Activated CD8-positive, alpha-beta memory T cell treated with anti-CD3 and anti-CD28 coated beads for 48 hours (primary cell): ENCODE measurements around the gene CHURC1.
"Not testable (repeated sequence)": the region's sequence is repeated elsewhere in the genome, so short reads cannot be mapped to it uniquely, and the experiment has no call there.

Source experiments
- DNase-seq, 3 experiments: peaks; one replicate each; pipeline ENCODE4 v3.0.0-alpha.2; 2020; ENCODE audit warnings: low read depth in 2 of 3, low spot score in 2 of 3

CHURC1 gene

DNA sequence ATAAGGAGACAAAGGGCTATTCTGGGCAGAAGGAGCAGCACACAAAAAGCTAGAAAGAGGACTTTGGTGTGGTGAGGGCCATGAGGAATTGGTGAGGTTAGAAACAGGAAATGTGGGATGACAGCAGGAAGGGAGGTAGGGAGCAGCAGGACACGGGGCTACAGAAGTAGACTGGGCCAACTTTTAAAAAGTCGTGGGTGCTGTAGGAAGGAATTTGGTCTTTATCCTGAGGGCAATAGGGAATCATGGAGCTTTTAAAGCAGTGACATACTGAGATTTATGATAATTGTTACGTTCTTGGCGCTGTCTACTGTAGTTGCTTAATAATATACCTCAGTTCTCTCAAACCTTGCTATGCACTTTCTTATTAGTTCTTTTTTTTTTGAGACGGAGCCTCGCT, 8.2 kb upstream of the CHURC1 start:
- no peak for DNase-seq

DNA sequence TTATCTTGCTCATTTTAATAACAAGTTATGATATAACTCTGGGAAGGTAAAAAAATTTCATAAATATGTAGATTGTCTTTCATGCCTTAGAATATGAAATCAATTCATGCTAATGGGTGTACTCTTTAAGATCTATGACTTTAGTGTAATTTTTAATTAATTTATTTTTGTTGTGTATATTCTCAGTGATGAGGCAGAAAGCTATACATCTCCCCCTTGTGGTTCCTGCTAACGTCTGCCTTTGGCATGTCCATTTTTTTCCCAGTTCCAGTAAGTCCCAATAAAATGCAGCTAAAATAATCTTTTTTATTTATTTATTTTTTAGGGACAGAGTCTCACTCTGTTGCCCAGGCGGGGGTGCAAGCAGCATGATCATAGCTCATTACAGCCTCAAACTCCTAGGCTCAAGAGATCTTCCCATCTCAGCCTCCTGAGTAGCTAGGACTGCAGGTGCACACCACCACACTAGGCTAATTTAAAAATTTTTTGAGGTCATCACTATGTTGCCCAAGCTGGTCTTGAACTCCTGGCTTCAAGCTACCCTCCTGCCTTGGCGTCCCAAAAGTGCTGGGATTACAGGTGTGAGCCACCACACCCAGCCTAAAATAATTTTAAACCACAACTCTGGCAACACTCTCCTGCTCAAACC, 3.3 kb upstream of the CHURC1 start:
- DNase-seq: no peak

DNA sequence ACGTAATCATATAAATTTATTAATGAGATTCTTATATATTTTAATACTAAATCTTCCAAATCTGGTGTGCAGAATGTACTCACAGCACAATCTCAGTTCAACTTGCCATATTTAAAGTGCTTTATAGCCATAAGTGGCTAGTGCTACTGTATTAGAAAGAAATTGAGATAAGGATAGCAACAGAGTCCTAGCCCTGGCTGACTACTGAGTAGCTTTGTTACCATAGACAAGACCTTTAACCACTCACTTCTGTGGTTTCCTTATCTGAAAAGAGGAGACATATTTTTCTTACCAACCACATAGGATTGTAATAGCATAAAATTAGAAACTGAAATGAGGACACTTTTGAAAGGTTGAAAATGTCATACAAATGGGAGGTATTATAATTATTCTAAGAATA, 2.0 kb upstream of the CHURC1 start:
- no peak for DNase-seq

DNA sequence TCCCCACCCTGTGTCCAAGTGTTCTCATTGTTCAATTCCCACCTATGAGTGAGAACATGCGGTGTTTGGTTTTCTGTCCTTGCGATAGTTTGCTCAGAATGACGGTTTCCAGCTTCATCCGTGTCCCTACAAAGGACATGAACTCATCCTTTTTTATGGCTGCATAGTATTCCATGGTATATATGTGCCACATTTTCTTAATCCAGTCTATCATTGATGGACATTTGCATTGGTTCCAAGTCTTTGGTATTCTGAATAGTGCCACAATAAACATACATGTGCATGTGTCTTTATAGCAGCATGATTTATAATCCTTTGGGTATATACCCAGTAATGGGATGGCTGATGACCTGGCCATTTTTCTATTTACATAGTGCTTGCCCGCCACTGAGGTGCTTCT, 778 bp upstream of the CHURC1 start:
- DNase-seq: not testable (repeated sequence)

DNA sequence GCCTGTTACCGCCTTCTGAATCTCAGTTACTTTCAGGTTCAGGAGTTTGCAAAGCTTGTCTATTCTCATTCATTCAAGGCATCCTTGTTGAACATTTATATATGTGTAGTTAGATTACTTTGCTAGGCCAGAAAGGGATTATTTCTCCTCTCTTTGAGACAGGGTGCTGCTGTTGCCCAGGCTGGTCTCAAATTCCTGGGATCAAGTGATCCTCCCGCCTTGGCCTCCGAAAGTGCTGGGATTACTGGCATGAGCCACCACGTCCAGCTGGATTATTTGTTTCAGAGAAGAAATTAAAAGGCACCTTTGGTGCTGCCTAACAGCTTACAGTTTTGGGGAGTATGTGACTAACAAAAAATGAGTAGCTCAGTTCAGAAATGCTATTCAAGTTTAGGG, 772 bp downstream of the CHURC1 start:
- DNase-seq: no peak

DNA sequence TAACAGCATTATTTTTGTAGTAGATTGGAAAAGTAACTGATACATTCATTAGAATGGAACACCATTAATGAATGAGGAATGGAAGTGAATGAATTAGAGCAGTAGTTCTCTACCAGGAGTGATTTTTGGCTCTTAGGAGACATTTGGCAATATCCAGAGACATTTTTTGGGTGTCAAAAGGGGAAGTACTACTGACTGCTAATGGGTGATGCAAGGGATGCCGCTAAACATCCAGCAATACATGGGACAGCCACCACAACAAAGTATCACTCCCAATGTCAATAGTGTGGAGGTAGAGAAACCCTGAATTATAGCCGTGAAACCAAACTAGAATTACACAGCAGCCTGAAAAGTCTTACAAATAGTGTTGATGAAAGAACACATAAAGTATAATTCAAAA, 1.5 kb downstream of the CHURC1 start:
- no peak for DNase-seq

DNA sequence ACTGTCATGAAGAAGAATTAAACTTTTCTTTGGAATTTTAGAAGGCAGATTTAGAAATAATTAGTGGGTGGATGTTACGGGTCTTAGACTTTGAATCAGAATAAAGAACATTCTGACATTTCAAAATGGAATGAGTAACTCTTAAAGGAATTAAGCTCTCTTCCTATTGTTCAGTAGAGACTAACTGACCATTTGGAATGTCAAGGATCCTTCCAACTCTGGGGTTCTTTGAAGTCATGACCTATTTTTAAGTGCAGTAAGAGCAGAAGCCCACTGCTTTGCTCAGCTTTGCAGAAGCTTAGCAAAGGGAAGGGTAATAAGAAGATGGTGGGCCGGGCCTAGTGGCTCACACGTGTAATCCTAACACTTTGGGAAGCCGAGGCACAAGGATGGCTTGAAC, 4.0 kb downstream of the CHURC1 start:
- no peak for DNase-seq

DNA sequence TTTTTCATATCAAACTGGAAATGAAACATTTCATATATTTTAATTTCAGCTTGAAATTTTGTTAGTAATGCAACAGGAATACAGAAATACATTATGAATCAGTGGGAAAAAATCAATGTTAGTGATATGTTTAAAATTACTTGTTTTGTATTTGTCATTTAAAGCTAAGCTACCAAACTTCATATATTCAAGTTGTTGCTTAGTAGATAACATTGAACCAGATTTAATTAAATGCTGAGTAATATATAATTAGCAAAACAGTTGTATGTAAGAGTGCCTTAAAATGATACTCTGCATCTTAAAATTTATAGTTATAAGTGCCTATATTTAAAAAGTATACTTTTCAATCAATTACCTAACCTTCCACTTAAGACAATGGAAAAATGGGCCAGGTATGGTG, 5.0 kb downstream of the CHURC1 start:
- DNase-seq: no peak

DNA sequence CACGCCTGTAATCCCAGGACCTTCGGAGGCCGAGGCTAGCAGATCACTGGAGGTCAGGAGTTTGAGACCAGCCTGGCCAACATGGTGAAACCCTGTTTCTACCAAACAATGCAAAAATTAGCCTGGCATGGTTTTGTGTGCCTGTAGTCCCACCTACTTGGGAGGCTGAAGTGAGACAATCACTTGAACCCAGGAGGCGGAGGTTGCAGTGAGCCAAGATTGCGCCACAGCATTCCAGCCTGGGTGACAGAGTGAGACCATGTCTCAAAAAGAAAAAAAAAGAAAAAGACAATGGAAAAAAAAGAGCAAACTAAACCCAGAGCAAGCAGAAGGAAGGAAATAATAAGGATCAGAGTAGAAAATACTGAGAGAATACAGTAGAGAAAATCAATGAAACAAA, 5.4 kb downstream of the CHURC1 start:
- DNase-seq: no peak

DNA sequence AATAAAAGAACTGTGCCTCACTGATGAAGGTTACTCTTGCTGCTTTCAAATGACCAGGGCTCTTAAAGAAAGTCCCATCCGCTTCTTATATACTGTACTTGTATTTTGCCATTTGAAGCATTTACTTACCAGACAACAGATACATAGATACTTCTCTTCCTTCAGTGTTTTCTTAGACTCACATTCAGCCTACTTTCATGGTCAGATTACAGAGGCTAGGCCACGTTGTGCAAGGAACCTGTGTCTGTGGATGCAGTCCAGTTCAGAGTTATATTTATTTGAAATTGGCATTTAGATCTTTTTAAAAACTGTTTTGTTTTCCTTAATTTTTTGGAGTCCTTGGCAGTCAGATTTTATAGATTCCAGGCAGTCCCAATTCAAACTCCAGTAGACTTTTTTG, 6.2 kb downstream of the CHURC1 start:
- DNase-seq: no peak

DNA sequence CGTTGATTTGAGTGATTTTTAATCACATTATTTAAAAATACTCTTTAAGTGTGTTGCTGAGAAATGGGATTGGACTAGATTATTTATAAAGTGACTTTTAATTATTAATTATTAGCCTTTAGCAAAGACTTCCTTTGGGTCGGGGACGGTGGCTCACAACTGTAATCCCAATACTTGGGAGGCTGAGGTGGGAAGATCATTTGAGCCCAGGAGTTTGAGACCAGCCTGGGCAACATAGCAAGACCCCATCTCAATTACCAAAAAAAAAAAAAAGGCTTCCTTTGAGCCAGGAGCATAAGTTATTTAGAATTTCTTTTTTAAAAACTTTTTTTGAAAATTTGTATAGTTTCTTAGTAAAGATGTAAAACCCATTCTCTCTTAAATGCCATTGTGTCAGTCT, 8.8 kb downstream of the CHURC1 start:
- DNase-seq: no peak

DNA sequence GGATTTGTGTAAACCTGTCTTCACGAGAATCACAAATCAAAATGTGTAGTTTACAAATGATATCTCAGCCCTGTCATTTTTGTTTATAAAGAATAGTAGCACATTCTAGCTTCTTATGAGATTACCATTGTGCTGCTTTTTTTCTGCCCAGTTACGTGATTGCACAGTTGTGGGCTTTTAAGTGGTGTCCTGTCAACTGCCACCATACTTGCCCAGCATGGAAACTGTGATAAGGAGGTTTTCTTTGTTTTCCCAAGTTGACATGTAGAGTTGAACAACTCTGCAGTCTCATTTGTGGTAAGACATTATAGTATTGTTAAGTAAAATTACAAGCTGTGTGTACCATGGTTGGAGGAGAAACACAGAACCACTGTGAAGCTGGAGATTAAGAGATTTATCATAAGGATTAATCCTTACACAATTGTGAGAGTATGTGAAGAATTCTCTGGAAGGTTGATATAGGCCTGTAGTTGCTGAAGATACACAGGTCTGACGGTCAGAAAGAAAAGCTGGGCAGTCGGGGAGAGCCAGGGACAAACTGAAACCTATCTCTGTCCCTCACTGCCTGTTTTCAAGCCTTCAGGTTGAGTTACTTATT, 12.2 kb downstream of the CHURC1 start:
- no peak for DNase-seq

DNA sequence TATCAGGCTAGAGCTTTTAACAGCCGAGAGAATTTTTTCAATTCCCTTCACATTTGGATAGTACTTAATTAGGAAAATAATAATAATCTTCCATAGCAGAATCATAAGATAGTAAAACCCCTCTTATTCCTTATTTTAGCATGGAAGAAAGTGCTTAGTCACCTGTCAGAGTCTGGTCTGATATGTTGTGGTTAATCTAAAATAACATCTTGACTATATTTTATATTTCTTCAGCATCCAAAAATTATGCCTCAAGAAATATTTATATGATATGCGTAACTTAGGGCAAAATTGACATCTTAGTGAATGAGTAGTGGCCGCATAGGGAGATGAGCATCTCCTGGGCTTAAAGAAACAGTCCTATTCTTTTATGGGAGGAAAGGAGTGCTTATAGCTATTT, 12.8 kb downstream of the CHURC1 start:
- no peak for DNase-seq

DNA sequence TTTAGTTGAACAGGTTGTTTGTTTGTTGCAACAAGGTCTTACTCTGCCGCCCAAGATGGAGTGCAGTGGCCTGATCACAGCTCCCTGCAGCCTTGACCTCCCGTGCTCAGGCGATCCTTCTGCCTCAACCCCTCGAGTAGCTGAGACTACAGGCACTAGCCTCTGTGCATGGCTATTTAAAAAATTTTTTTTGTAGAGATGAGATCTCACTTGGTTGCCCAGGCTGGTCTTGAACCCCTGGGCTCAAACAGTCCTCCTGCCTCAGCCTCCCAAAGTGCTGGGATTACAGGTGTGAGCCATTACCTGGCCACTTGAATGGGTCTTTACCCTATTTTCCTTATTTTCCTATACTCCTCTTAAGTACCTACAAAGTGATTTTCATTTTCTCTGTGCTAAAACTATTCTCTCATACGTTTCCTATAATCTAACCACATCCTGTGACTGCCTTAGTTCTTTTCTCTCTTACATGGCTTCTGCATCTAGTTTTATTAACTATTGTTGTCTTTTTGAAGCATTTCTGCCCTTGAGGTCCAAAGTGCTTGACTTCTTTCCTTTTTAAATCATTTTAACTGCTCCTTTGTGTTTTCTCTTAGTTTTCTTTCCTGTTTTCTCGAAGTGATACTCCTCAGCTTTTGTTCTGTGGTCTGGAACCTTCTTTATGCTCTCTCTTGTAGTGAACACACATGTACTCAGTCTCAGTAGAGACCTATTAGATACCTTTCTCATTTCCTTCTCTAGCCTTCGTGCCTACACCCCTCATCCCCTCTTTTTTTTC, 14.2 kb downstream of the CHURC1 start:
- DNase-seq: no peak

DNA sequence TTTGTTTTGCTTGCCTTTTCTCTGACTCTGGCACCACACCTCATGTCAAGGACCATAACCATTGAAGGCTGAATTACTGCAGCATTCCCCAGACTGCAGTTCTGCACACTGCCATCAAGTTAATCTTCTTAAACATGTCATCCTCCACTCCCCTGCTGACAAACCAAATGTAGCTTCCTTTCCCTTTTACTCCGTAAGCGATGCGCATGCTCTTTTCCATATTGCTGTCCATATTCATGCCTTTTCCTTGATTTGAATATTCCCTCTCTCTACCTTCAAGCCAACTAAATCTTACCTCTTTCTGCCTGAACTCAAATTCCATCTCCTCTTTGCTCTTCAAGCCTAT, 14.7 kb downstream of the CHURC1 start:
- DNase-seq: no peak

DNA sequence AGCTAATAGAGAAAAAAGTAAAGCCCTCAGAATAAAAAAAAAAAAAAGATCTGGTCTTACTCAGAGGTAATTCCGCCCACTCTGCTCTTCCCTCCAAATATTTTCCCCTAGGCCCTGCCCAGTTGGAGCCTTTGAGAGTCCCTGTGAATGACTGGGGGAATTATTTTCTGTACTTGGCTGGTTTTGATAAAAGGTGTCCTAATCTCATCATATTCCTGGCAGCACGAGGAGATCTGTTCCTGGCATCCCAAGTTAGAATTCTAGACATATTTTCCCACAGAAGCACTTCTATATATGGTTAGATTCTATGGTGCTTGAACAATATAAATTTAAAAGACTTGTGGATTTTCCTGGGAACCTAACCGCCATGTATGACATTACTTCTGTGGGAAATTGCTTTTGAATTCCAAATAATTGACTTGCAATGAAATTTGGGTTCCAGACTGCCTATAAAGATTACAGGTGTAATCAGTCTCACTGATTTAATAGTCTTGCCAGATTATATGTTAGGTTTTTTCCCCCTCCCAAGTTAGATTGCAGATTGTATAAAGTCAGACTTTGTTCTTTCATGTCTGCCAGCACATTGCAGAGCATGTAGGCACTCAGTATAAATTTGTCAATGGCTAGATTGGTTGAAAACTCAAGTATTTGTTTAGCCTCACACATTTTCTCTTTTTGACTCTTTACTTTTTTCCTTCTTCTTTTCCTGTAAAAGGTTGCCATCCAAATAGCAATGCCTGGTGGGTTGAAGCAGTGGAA, 16.0 kb downstream of the CHURC1 start:
- no peak for DNase-seq

DNA sequence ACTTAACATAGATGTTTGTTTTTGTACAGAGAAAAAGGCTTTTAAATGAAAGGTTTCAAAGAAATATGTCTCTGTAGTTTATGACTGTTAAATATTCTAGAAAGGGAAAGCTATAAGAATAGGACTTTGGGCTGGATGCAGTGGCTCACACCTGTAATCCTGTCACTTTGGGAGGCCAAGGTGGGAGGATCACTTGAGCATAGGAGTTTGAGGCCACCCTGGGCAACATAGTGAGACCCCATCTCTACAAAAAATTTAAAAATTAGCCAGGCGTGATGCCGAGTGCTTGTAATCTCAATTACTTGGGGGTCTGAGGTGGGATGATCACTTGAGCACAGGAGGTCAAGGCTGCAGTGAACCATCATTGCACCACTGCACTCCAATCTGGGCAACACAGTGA, 16.9 kb downstream of the CHURC1 start:
- DNase-seq: no peak

DNA sequence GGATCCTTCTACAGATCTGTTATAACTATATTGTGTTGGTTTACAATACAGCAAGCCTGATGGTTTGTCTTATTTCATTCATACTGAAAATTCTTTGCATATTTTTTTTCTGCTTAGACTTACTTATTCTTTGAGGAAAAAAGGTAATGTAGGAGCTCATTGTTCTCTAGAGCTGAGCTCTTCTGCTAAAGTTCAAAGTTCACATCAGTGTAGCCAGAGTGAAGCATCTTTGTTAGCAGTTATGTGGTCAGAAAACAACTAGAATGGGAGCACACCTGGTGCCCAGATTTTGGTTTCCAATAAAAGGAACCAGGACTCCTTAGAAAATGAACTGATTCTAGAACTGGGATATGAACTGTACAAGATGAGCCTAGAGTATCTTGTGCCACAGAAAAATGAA, 18.0 kb downstream of the CHURC1 start:
- DNase-seq: no peak

DNA sequence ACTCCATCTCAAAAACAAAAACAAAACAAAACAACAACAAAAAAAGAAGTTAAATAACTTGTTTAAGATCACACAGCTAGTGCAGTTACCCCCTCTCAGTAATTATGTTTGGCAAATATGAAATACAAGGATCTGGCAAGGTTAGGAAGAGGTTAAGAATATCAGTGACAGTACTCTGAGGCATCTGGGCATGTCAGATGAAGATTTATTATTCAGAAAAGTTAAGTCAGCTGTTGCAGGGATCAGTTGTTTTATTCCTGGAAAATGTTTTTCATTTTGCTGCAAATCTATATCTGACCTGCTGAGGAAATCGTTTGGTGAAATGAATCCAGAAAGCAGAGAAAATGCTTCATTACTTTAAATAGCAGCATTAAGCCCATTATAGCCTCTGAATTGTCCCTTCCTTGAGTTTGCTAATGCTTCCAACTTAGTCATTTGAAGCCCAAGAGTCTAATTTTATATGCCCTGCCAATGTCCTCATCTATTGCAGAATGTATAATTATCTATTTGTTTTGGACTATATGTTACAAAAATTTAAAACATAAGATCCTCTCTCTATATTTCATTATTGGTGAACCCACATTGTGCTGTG, 20.2 kb downstream of the CHURC1 start:
- no peak for DNase-seq

DNA sequence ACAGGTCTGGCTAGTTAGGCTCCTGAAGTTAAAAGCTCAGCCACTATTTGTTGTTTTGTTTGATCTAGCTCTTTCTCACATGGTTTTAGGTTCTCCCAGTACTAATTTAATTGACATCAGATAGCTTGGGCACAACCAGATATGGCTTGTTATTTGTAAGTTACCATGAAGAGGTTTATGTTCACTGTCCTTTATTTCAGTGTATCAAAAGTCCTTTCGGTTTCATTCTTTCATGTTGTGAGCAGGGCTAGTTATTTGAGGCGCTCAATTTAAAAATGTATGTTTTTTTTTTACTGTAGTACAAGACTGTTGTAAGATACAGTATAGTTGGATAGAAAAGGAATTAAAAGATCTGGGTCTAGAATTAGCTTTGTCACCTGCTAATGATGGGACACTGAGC, 21.3 kb downstream of the CHURC1 start:
- no peak for DNase-seq

DNA sequence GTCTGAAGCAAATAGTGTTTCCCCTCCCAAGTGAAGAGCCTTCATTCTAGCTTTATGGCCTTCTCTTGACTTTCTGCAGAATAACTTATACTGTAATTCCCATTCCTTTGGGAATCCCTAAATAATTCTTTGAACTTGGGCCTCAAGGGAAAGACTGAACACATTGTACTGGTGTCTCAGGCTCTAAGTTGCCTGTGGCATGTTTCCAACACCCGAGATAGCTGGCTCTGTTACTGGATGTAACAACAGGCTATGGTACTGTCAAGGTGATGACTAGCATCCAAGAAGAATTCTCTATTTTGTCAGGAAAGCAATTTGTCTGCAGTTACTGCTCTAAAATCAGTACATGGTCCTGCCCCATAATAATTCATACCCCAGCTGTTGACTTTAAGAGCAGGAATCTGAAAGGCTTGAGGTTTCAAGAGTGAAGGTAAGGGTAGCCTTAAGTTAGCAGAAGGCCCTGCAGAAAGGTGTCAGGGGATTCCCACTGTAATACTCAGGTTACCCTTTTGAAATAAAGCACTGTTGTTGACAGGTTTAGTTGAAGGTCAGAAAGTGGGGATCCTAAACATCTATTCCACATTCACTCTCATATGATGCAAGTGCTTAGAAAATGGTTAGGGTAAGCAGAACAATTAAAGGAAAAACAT, 23.0 kb downstream of the CHURC1 start:
- DNase-seq: no peak
